ENCODE measurements around the gene PPM1E. TPM values are rescaled to one million over a fixed set of nuclear protein-coding genes. Genes with fewer than 3 reads are reported as not detected.

The PPM1E gene
- polyA plus RNA-seq, 3 donors, result not detected

DNA sequence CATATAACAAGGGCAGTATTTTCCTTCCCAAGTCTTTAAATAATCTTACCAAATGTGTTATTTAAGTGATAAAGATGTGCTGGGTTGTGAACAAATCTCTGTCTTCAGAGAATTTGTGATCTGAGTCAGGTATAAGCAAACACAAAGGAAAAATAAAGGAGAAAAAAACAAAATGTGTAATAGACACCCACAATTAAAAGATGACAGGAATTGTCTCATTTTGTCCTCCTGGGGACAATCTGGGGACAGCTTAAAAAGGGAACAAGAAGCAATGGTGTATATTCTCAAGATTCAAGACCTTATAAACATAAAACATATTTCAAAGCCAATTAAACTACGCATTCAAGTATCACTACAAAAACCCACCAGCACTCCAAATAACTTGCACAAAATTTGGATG is 243.8 kb downstream of the PPM1E start:
- intact Hi-C loops (cut with micrococcal nuclease), result loop anchor here (5.0 to 10.0 kb wide), 2 partner anchors 55 to 482 kb away; no protein-coding TSS in a partner anchor
- no CpG with 5 or more reads among the region's 1 CpG for WGBS (ENCODE audit: insufficient coverage)
- Mint-ChIP-seq H3K9me3 (peaks cover 0 to 3% (median 0%) of the 10 kb centered on the region in 7 donors), H3K36me3 (peaks cover 8 to 11% of the 10 kb centered on the region in 2 donors), H3K27me3 (ENCODE audit: low read depth in 3 of 3) (peaks cover 0 to 2% (median 0%) of the 10 kb centered on the region in 3 donors), H3K27ac (peak overlapping the region; percentile 24 to 93 (median 66)), H3K4me1 (peaks cover 70% of the 10 kb centered on the region), H3K4me3 (no peak overlapping the region)
- Histone ChIP-seq H3K9me3 (replicated peaks in 1 of 2; ENCODE audit: control insufficient read depth in 1 of 2, insufficient read depth in 1 of 2, low read length in 2 of 2) (no peaks in the 10 kb centered on the region), H3K79me2 (ENCODE audit: insufficient read depth, low read length) (no peaks in the 10 kb centered on the region), H3K36me3 (replicated peaks in 1 of 2; ENCODE audit: control insufficient read depth in 1 of 2, insufficient read depth in 2 of 2, low read length in 2 of 2) (no peaks in the 10 kb centered on the region), H3K27ac (ENCODE audit: low read depth in 1 of 2, low read length in 2 of 2) (peak overlapping the region in 1 of 2 donors; percentile 89), H2AFZ (ENCODE audit: insufficient read depth, low read depth, low read length, poor library complexity, severe bottlenecking) (no peak overlapping the region), H3K27me3 (ENCODE audit: control insufficient read depth in 2 of 2, insufficient read depth in 2 of 2, low read length in 2 of 2) (no peaks in the 10 kb centered on the region), H3K4me2 (replicated peaks; ENCODE audit: extremely low read depth, low read length, poor library complexity, severe bottlenecking) (no peak overlapping the region), H3K9ac (ENCODE audit: insufficient read depth, low read length, poor library complexity, severe bottlenecking) (no peak overlapping the region), H3K4me1 (ENCODE audit: control insufficient read depth in 1 of 2, insufficient read depth in 2 of 2, low read length in 2 of 2) (peaks cover 76 to 84% of the 10 kb centered on the region in 2 donors), H4K20me1 (ENCODE audit: insufficient read depth, low read length) (no peaks in the 10 kb centered on the region), H3K4me3 (replicated peaks in 1 of 3; ENCODE audit: low read depth in 2 of 3, low read length in 3 of 3) (no peak overlapping the region)
- TF ChIP-seq, protein P1, sequence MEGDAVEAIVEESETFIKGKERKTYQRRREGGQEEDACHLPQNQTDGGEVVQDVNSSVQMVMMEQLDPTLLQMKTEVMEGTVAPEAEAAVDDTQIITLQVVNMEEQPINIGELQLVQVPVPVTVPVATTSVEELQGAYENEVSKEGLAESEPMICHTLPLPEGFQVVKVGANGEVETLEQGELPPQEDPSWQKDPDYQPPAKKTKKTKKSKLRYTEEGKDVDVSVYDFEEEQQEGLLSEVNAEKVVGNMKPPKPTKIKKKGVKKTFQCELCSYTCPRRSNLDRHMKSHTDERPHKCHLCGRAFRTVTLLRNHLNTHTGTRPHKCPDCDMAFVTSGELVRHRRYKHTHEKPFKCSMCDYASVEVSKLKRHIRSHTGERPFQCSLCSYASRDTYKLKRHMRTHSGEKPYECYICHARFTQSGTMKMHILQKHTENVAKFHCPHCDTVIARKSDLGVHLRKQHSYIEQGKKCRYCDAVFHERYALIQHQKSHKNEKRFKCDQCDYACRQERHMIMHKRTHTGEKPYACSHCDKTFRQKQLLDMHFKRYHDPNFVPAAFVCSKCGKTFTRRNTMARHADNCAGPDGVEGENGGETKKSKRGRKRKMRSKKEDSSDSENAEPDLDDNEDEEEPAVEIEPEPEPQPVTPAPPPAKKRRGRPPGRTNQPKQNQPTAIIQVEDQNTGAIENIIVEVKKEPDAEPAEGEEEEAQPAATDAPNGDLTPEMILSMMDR (IDR thresholded peaks at IDR 0.05), result no peak
- no peak for DNase-seq

DNA sequence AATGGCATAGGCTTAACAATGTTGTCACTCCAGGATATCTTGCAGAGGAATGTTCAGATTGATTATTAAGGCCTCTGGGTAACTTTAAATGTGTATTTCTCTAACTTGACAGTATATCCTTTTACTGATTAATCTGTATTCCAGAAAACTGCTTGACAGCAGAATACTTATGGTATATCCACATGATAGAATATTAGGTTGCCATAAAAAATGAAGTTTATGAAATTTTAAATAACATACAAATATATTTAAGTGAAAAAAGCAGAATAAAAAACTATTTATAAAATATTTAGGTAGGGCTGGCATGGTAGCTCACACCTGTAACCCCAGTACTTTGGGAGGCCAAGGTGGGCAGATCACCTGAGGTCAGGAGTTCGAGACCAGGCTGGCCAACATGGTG is 244.4 kb downstream of the PPM1E start:
- WGBS (ENCODE audit: insufficient coverage), result 100% methylated on average over 1 of the region's 1 CpG
- intact Hi-C loops (cut with micrococcal nuclease), result no loop called here
- peaks cover 71% of the 10 kb centered on the region for H3K4me1 Mint-ChIP-seq
- Histone ChIP-seq H3K4me3 (replicated peaks in 1 of 3; ENCODE audit: low read depth in 2 of 3, low read length in 3 of 3) (no peak overlapping the region), H2AFZ (ENCODE audit: insufficient read depth, low read depth, low read length, poor library complexity, severe bottlenecking) (no peak overlapping the region), H3K36me3 (replicated peaks in 1 of 2; ENCODE audit: control insufficient read depth in 1 of 2, insufficient read depth in 2 of 2, low read length in 2 of 2) (no peaks in the 10 kb centered on the region), H3K4me1 (ENCODE audit: control insufficient read depth in 1 of 2, insufficient read depth in 2 of 2, low read length in 2 of 2) (peaks cover 75 to 86% of the 10 kb centered on the region in 2 donors), H3K27ac (ENCODE audit: low read depth in 1 of 2, low read length in 2 of 2) (peak overlapping the region; percentile 20 to 89), H3K79me2 (ENCODE audit: insufficient read depth, low read length) (no peaks in the 10 kb centered on the region), H4K20me1 (ENCODE audit: insufficient read depth, low read length) (no peaks in the 10 kb centered on the region), H3K9ac (ENCODE audit: insufficient read depth, low read length, poor library complexity, severe bottlenecking) (no peak overlapping the region), H3K27me3 (ENCODE audit: control insufficient read depth in 2 of 2, insufficient read depth in 2 of 2, low read length in 2 of 2) (no peaks in the 10 kb centered on the region), H3K4me2 (replicated peaks; ENCODE audit: extremely low read depth, low read length, poor library complexity, severe bottlenecking) (no peak overlapping the region), H3K9me3 (replicated peaks in 1 of 2; ENCODE audit: control insufficient read depth in 1 of 2, insufficient read depth in 1 of 2, low read length in 2 of 2) (no peaks in the 10 kb centered on the region)
- peaks cover 0 to 3% (median 0%) of the 10 kb centered on the region in 7 donors for H3K9me3 Mint-ChIP-seq
- peaks cover 8 to 11% of the 10 kb centered on the region in 2 donors for H3K36me3 Mint-ChIP-seq
- H3K4me3 Mint-ChIP-seq, result no peak overlapping the region
- peaks cover 0 to under 1% (median 0%) of the 10 kb centered on the region in 3 donors for H3K27me3 Mint-ChIP-seq (ENCODE audit: low read depth in 3 of 3)
- H3K27ac Mint-ChIP-seq, result peak overlapping the region in 6 of 7 donors; percentile 38 to 97 (median 85)
- DNase-seq, result no peak
- TF ChIP-seq, protein P1 (IDR thresholded peaks at IDR 0.05), result no peak

Data from CD14-positive monocyte (primary cell).